ENCODE results near the gene DDX11.
"Not testable (repeated sequence)": the region's sequence is repeated elsewhere in the genome, so short reads cannot be mapped to it uniquely, and the experiment has no call there.

Gene DDX11

GRCh38 chr12:31127209-31127848 is 53.7 kb downstream of the DDX11 start:
- DNase-seq, result not testable (repeated sequence)

GRCh38 chr12:31136581-31136980 is 62.9 kb downstream of the DDX11 start:
- not testable (repeated sequence) for DNase-seq

- DNase-seq, result not testable (repeated sequence)
Measured at GRCh38 chr12:31144768-31145167, 71.1 kb downstream of the DDX11 start.

- not testable (repeated sequence) for DNase-seq
Measured at GRCh38 chr12:31145296-31145695, 71.6 kb downstream of the DDX11 start.

GRCh38 chr12:31147415-31147814 is 73.8 kb downstream of the DDX11 start:
- DNase-seq, result not testable (repeated sequence)

- not testable (repeated sequence) for DNase-seq
Measured at GRCh38 chr12:31150766-31151165, 77.1 kb downstream of the DDX11 start.
